GM12874 (cell line): ENCODE data around the gene PCID2.

Source experiments
- CTCF ChIP-seq: IDR thresholded peaks from 2 replicates; pipeline ENCODE4 v1.5.1; 2011; ENCODE audit warnings: low read depth, mild to moderate bottlenecking, control low read depth, low read length, moderate library complexity; ENCODE audit not compliant: insufficient read depth

PCID2 gene

GRCh38 chr13:113216254-113217048 lies 8.0 kb upstream of the PCID2 start:
- TF ChIP-seq CTCF = no peak

- TF ChIP-seq CTCF = no peak
These were observed 3.3 kb upstream of the PCID2 start for GRCh38 chr13:113211774-113212173.

- TF ChIP-seq CTCF = no peak
These were observed 2.4 kb upstream of the PCID2 start for GRCh38 chr13:113210833-113211232.

GRCh38 chr13:113209759-113210421 lies 1.4 kb upstream of the PCID2 start:
- TF ChIP-seq CTCF = no peak

GRCh38 chr13:113209336-113209758 lies 878 bp upstream of the PCID2 start, which contains the start of gene CUL4A:
Gene CUL4A, plus strand, starts transcription at chr13:113209613. Its CDS starts 15 bp downstream, at chr13:113209628.
- no peak for TF ChIP-seq CTCF

GRCh38 chr13:113207890-113208420 lies 514 bp downstream of the PCID2 start:
- no peak for TF ChIP-seq CTCF

GRCh38 chr13:113207460-113207859 lies 1.0 kb downstream of the PCID2 start:
- no peak for TF ChIP-seq CTCF
